HepG2 (cell line): Measurements from ENCODE around the gene IDNK. TPM values are rescaled to one million over a fixed set of nuclear protein-coding genes. Genes with fewer than 3 reads are reported as not detected.

Source experiments
- DNMT3B ChIP-seq: conservative IDR thresholded peaks from 2 replicates; pipeline ENCODE4 v1.6.1; 2016; ENCODE audit warnings: missing biosample characterization, control low read depth
- ELF4 ChIP-seq: sonication (generic); formaldehyde crosslinking; IDR thresholded peaks from 2 replicates; pipeline ENCODE4 v1.5.0; 2020; ENCODE audit warnings: missing genetic modification reagents, mild to moderate bottlenecking, moderate library complexity, borderline replicate concordance
- ERF ChIP-seq: IDR thresholded peaks from 2 replicates; pipeline ENCODE4 v1.6.1; 2018; ENCODE audit warnings: missing biosample characterization, missing genetic modification reagents
- JUND ChIP-seq: sonication (generic); formaldehyde crosslinking; IDR thresholded peaks from 2 replicates; pipeline ENCODE4 v1.8.0; 2022; ENCODE audit warnings: mild to moderate bottlenecking, missing genetic modification reagents
- KLF6 ChIP-seq: IDR thresholded peaks from 2 replicates; pipeline ENCODE4 v1.8.0; 2016; ENCODE audit warnings: missing biosample characterization, missing genetic modification reagents
- MATR3 ChIP-seq: sonication (generic); formaldehyde crosslinking; IDR thresholded peaks from 2 replicates; pipeline ENCODE4 v1.4.0; 2020; ENCODE audit warnings: missing genetic modification reagents
- MTA3 ChIP-seq: sonication (generic); formaldehyde crosslinking; IDR thresholded peaks from 2 replicates; pipeline ENCODE4 v1.4.0; 2020; ENCODE audit warnings: missing genetic modification reagents
- NFYC ChIP-seq: IDR thresholded peaks from 2 replicates; pipeline ENCODE4 v1.6.1; 2016; ENCODE audit warnings: missing genetic modification reagents, missing compliant biosample characterization
- PPARG ChIP-seq: conservative IDR thresholded peaks from 2 replicates; pipeline ENCODE4 v1.6.1; 2016; ENCODE audit warnings: missing biosample characterization, missing genetic modification reagents
- REL ChIP-seq: sonication (generic); formaldehyde crosslinking; conservative IDR thresholded peaks from 2 replicates; pipeline ENCODE4 v1.8.0; 2022; ENCODE audit warnings: mild to moderate bottlenecking, missing genetic modification reagents, moderate library complexity
- SMAD9 ChIP-seq: sonication (generic); formaldehyde crosslinking; IDR thresholded peaks from 2 replicates; pipeline ENCODE4 v1.5.1; 2020; ENCODE audit warnings: mild to moderate bottlenecking, missing genetic modification reagents
- SRY ChIP-seq: sonication (generic); formaldehyde crosslinking; IDR thresholded peaks from 2 replicates; pipeline ENCODE4 v1.8.0; 2022; ENCODE audit warnings: mild to moderate bottlenecking, missing genetic modification reagents
- TP53 ChIP-seq: sonication (generic); formaldehyde crosslinking; conservative IDR thresholded peaks from 2 replicates; pipeline ENCODE4 v1.4.0; 2020; ENCODE audit warnings: missing genetic modification reagents
- ZNF207 ChIP-seq: fragments of 450-650 bp; IDR thresholded peaks from 2 replicates; pipeline ENCODE4 v1.6.1; 2016; ENCODE audit warnings: antibody characterized with exemption, borderline replicate concordance
- ZNF552 ChIP-seq: sonication (generic); formaldehyde crosslinking; IDR thresholded peaks from 2 replicates; pipeline ENCODE4 v1.9.0; 2022; ENCODE audit warnings: missing genetic modification reagents, mild to moderate bottlenecking, borderline replicate concordance
- ZNF558 ChIP-seq: sonication (generic); formaldehyde crosslinking; IDR thresholded peaks from 2 replicates; pipeline ENCODE4 v1.9.0; 2022; ENCODE audit warnings: mild to moderate bottlenecking, missing genetic modification reagents, borderline replicate concordance
- polyA plus RNA-seq, 8 experiments: library from polyadenylated mRNA; depleted of rRNA in 3 of 8; stranded (reverse) in 7 of 8; unstranded in 1 of 8; fragments of >200 nt; fragmentation: Illumina TruSeq in 4 of 8; extraction: Trizol in 4 of 8; gene quantifications; 2 replicates each; pipeline versions ENCODE4 v1.2.1 to v1.2.3, GENCODE V29; 2011 to 2016; ENCODE audit warnings: low read depth in 4 of 8, missing spikeins in 1 of 8, mixed read lengths in 1 of 8; ENCODE audit not compliant: insufficient read depth in 1 of 8
- total RNA-seq, 5 experiments: library from RNA; depleted of rRNA; stranded (reverse); fragments of >200 nt; fragmentation: Illumina TruSeq; extraction: Trizol; gene quantifications; 2 replicates each; pipeline ENCODE4 v1.2.3, GENCODE V29; 2016; ENCODE audit warnings: low read depth in 1 of 5
- TF ChIP-seq, protein P1 (sequence below): IDR thresholded peaks from 2 replicates; pipeline ENCODE4 v1.6.1; 2016; ENCODE audit warnings: control low read depth
- TF ChIP-seq, protein P2 (sequence below): sonication (generic); formaldehyde crosslinking; IDR thresholded peaks from 2 replicates; pipeline ENCODE4 v1.4.0; 2020; ENCODE audit warnings: missing genetic modification reagents, borderline replicate concordance
- TF ChIP-seq, protein P3 (sequence below): IDR thresholded peaks from 2 replicates; pipeline ENCODE4 v1.6.1; 2016; ENCODE audit warnings: missing compliant biosample characterization, missing genetic modification reagents, borderline replicate concordance
- TF ChIP-seq, protein P4 (sequence below): sonication (generic); formaldehyde crosslinking; IDR thresholded peaks from 2 replicates; pipeline ENCODE4 v1.8.0; 2022; ENCODE audit warnings: low read depth, missing genetic modification reagents
- TF ChIP-seq, protein P5 (sequence below): IDR thresholded peaks from 2 replicates; pipeline ENCODE4 v1.6.1; 2018; ENCODE audit warnings: missing genetic modification reagents, mild to moderate bottlenecking, missing compliant biosample characterization
- TF ChIP-seq, protein P6 (sequence below): sonication (generic); formaldehyde crosslinking; IDR thresholded peaks from 2 replicates; pipeline ENCODE4 v1.5.1; 2020; ENCODE audit warnings: missing genetic modification reagents, mild to moderate bottlenecking, borderline replicate concordance

The IDNK gene
- total and polyA plus RNA-seq, 2 of the 13 experiments (the other 11 are each of a cell fraction or from before 2014, with no cell fraction given), result 3.1 to 4.8 TPM

DNA sequence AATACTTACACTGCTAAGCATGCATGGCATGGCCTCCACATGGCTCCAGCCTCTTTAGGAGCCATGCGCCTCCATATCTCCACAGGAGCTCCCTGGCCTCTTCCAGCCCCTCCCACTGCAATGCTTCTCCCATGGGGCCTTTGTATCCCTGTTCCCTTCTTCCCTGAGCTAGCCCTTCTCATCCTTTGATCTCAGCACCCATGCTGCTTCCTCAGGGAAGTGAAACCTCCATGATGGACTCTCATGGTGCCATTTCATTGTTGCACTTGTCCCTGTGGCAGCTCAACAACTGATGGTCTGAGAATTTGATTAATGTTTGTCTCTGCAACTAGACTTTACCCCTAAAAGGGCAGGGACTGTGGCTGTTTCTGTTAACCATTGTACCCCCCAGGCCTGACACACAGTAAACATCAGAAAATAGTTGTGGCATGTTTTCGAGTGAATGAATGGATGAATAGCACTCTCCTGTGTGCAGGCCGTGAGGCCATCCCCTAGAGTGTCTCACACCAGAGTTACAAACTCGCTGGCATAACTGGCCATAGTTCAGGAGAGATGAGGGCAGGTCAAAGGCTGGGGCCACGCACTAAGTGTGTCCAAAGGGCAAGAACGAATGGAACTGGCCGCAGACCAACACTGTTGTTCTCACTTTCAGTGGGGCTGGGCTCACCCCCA lies 6.6 kb downstream of the IDNK start (continued):
- TF ChIP-seq MTA3 (CRISPR knock-in tag) (no peak), ZNF552 (CRISPR knock-in tag) (no peak; the same call in 1 of the 2 replicates), REL (CRISPR knock-in tag) (no peak), JUND (CRISPR knock-in tag) (no peak), DNMT3B (CRISPR knock-in tag) (no peak), TP53 (CRISPR knock-in tag) (no peak), ZNF558 (CRISPR knock-in tag) (no peak), PPARG (peak; percentile 97), ERF (CRISPR knock-in tag) (0 out of 2 replicates have a peak, but pooled peaks have one; percentile 39), SMAD9 (CRISPR knock-in tag) (no peak), ELF4 (CRISPR knock-in tag) (no peak), NFYC (CRISPR knock-in tag) (no peak), SRY (CRISPR knock-in tag) (no peak), MATR3 (CRISPR knock-in tag) (no peak), ZNF207 (no peak), KLF6 (CRISPR knock-in tag) (no peak)
- TF ChIP-seq, protein P1, sequence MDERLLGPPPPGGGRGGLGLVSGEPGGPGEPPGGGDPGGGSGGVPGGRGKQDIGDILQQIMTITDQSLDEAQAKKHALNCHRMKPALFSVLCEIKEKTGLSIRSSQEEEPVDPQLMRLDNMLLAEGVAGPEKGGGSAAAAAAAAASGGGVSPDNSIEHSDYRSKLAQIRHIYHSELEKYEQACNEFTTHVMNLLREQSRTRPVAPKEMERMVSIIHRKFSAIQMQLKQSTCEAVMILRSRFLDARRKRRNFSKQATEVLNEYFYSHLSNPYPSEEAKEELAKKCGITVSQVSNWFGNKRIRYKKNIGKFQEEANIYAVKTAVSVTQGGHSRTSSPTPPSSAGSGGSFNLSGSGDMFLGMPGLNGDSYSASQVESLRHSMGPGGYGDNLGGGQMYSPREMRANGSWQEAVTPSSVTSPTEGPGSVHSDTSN (CRISPR knock-in tag), result peak; percentile 52; the same call in 1 of the 2 replicates
- TF ChIP-seq, protein P2, sequence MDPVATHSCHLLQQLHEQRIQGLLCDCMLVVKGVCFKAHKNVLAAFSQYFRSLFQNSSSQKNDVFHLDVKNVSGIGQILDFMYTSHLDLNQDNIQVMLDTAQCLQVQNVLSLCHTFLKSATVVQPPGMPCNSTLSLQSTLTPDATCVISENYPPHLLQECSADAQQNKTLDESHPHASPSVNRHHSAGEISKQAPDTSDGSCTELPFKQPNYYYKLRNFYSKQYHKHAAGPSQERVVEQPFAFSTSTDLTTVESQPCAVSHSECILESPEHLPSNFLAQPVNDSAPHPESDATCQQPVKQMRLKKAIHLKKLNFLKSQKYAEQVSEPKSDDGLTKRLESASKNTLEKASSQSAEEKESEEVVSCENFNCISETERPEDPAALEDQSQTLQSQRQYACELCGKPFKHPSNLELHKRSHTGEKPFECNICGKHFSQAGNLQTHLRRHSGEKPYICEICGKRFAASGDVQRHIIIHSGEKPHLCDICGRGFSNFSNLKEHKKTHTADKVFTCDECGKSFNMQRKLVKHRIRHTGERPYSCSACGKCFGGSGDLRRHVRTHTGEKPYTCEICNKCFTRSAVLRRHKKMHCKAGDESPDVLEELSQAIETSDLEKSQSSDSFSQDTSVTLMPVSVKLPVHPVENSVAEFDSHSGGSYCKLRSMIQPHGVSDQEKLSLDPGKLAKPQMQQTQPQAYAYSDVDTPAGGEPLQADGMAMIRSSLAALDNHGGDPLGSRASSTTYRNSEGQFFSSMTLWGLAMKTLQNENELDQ (CRISPR knock-in tag), result no peak
- TF ChIP-seq, protein P3, sequence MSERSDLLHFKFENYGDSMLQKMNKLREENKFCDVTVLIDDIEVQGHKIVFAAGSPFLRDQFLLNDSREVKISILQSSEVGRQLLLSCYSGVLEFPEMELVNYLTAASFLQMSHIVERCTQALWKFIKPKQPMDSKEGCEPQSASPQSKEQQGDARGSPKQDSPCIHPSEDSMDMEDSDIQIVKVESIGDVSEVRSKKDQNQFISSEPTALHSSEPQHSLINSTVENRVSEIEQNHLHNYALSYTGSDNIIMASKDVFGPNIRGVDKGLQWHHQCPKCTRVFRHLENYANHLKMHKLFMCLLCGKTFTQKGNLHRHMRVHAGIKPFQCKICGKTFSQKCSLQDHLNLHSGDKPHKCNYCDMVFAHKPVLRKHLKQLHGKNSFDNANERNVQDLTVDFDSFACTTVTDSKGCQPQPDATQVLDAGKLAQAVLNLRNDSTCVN (CRISPR knock-in tag), result no peak
- TF ChIP-seq, protein P4, sequence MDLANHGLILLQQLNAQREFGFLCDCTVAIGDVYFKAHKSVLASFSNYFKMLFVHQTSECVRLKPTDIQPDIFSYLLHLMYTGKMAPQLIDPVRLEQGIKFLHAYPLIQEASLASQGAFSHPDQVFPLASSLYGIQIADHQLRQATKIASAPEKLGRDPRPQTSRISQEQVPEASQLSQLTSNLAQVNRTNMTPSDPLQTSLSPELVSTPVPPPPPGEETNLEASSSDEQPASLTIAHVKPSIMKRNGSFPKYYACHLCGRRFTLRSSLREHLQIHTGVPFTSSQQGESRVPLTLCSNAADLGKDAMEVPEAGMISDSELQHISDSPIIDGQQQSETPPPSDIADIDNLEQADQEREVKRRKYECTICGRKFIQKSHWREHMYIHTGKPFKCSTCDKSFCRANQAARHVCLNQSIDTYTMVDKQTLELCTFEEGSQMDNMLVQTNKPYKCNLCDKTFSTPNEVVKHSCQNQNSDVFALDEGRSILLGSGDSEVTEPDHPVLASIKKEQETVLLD, result no peak
- TF ChIP-seq, protein P5, sequence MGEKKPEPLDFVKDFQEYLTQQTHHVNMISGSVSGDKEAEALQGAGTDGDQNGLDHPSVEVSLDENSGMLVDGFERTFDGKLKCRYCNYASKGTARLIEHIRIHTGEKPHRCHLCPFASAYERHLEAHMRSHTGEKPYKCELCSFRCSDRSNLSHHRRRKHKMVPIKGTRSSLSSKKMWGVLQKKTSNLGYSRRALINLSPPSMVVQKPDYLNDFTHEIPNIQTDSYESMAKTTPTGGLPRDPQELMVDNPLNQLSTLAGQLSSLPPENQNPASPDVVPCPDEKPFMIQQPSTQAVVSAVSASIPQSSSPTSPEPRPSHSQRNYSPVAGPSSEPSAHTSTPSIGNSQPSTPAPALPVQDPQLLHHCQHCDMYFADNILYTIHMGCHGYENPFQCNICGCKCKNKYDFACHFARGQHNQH, result no peak; the same call in none of the 2 replicates
- TF ChIP-seq, protein P6, sequence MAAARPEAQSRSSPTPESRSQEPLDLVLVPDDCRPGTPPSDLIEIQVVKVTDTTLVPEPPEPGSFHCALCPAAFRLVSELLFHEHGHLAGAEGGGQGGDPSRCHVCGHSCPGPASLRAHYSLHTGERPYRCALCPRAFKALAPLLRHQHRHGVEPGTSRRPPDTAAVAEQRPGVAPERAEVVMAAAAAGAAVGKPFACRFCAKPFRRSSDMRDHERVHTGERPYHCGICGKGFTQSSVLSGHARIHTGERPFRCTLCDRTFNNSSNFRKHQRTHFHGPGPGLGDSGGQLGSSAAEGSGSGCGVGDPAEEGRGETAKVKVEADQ (CRISPR knock-in tag), result peak; percentile 74; the same call in 1 of the 2 replicates
